AG09319 (cell line): ENCODE results near the gene FOXK1.
A peak's percentile ranks its signal among the peaks of the same experiment; 100 is the strongest.

Experiments
- DNase-seq: peaks from one replicate; pipeline ENCODE4 v3.0.0-alpha.2; 2010; ENCODE audit warnings: low read depth; ENCODE audit errors: extremely low read depth
- CTCF ChIP-seq: IDR thresholded peaks from 2 replicates; pipeline ENCODE4 v1.5.1; 2011; ENCODE audit warnings: low read depth, mild to moderate bottlenecking, inconsistent platforms, low read length, moderate library complexity

Gene FOXK1

GRCh38 chr7:4765776-4766490, 83.8 kb downstream of the FOXK1 start:
- no peak for DNase-seq

GRCh38 chr7:4766666-4767519, 84.8 kb downstream of the FOXK1 start:
- no peak for DNase-seq
- TF ChIP-seq CTCF, result no peak

More at GRCh38 chr7:4765776-4766490, 83.8 kb downstream of the FOXK1 start:
- peak; percentile 33 for TF ChIP-seq CTCF

GRCh38 chr7:4768597-4769569, 86.8 kb downstream of the FOXK1 start:
- no peak for TF ChIP-seq CTCF
- no peak for DNase-seq

- no peak for TF ChIP-seq CTCF
- DNase-seq, result no peak
Measured at GRCh38 chr7:4769761-4770160, 87.7 kb downstream of the FOXK1 start.

GRCh38 chr7:4770886-4771285, 88.8 kb downstream of the FOXK1 start:
- TF ChIP-seq CTCF, result no peak
- no peak for DNase-seq

GRCh38 chr7:4771737-4772136, 89.6 kb downstream of the FOXK1 start:
- DNase-seq, result no peak
- TF ChIP-seq CTCF, result no peak
